Astrocyte (in vitro differentiated cells and primary cell): ENCODE data around the gene B3GNT7.

Experiments
- EZH2 ChIP-seq: IDR thresholded peaks from 2 replicates; pipeline ENCODE4 v1.6.1; 2012; ENCODE audit warnings: mild to moderate bottlenecking, low read length, inconsistent platforms; ENCODE audit not compliant: insufficient read depth
- TF ChIP-seq, protein P1 (sequence below): IDR thresholded peaks from 2 replicates; pipeline ENCODE4 v1.5.1; 2011; ENCODE audit warnings: low read depth, mild to moderate bottlenecking, inconsistent platforms, low read length, moderate library complexity; ENCODE audit not compliant: insufficient read depth

GRCh38 chr2:231364961-231365810, 30.3 kb upstream of the B3GNT7 start:
- TF ChIP-seq, protein P1, sequence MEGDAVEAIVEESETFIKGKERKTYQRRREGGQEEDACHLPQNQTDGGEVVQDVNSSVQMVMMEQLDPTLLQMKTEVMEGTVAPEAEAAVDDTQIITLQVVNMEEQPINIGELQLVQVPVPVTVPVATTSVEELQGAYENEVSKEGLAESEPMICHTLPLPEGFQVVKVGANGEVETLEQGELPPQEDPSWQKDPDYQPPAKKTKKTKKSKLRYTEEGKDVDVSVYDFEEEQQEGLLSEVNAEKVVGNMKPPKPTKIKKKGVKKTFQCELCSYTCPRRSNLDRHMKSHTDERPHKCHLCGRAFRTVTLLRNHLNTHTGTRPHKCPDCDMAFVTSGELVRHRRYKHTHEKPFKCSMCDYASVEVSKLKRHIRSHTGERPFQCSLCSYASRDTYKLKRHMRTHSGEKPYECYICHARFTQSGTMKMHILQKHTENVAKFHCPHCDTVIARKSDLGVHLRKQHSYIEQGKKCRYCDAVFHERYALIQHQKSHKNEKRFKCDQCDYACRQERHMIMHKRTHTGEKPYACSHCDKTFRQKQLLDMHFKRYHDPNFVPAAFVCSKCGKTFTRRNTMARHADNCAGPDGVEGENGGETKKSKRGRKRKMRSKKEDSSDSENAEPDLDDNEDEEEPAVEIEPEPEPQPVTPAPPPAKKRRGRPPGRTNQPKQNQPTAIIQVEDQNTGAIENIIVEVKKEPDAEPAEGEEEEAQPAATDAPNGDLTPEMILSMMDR, result no peak
- no peak for TF ChIP-seq EZH2
